Stimulated activated CD8-positive, alpha-beta memory T cell treated with anti-CD3 and anti-CD28 coated beads, Interleukin-2, amount 100 ng/mL, for 48 hours (primary cell): ENCODE measurements around the gene INPP4A.
A peak's percentile ranks its signal among the peaks of the same experiment; 100 is the strongest.

Experiments
- DNase-seq, 2 donors: peaks; one replicate each; pipeline ENCODE4 v3.0.0-alpha.2; 2020; ENCODE audit warnings: low read depth in 2 of 2

The INPP4A gene

DNA sequence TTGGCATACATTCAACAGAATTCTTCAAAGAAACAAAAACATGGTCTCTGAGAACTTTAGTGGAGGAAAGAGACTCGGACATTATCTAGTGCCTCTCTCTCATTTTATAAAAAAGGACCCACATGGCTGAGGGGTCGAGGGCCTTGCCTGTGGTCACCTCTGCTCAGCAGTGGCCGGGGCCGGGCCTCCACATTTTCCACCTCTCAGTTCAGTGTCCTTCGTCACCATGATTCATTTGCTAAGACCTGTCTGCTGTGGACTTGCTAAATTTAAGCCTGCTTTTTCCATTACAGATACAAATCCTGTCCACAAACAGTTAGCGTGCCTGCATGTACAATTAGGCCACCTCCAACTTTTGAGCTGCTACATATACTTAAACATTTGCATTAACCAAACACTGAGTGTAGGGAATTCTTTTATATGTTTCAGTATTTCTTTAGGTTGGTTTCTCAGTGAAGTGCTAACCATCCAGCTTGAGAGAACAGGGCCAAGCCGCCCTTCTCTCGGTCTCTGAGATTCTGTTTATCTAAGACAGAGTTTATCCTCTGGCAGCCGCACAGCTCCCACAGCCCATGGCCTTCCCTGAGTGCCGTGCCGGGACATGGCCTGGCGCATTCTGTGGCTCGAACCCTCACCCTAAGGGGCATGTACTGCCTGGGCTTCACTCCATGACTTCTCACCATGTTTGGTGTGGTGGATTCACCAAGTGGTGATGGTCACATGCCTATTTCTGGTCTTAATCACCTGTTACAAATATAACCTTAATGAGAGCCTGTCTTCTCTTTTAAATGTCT, 117.4 kb downstream of the INPP4A start:
- DNase-seq: no peak

DNA sequence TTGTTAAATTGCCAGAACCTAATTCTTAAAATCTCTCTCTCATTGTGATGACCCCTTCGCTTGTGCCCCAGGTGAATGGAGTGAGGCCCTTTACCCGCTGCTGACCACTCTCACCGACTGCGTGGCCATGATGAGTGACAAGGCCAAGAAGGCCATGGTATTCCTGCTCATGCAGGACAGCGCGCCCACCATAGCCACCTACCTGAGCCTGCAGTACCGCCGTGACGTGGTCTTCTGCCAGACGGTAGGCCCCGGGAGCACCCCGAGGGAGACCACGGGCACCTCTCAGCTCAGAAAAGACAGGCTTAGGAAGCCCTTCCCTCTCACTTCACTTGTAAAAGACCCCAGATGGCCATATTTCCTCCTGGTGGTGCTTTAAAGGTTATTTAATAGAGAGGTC, 118.7 kb downstream of the INPP4A start:
- no peak for DNase-seq

GRCh38 chr2:98564541-98565132, 120.0 kb downstream of the INPP4A start:
- no peak for DNase-seq

GRCh38 chr2:98565286-98565860, 120.7 kb downstream of the INPP4A start:
- no peak for DNase-seq

- no peak for DNase-seq
Measured at GRCh38 chr2:98565941-98566340, 121.3 kb downstream of the INPP4A start.

DNA sequence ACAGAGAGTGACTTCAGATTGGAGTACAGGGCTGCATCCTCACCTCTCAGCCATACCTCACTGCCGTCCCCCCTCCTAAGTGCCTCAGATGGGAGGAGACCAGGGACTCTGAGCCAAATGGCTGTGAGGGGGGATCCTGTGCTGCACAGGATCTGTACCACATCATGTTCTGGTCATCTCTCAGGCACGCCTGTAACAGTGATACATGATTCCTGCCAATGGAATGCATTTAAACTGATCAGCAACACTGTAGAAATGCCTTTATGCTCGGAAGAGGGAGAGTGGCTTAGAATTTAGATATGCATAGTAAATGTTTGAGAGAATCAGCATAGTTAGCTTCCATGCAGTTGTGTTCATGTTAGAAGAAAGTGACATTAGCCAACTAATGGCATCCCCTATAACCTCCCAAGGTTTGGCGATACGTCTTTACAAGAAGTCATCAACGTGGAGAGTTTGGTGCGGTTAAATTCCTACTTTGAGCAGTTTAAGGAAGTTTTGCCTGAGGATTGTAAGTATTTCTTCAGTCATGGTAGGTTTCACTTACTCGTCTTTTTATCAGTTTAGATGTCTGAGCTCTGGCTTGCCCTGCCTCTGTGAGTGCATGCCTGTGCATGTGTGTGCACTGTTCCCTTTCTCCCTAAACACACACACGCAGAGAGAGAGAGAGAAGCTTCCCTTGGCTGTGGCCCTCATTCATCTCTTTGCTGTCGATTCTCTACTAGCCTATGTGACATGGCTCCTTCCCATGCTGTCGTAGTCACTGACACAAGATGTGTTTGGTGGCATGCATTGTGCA, 123.7 kb downstream of the INPP4A start:
- no peak for DNase-seq

GRCh38 chr2:98569197-98569793, 124.6 kb downstream of the INPP4A start:
- peak; percentile 65 to 67 for DNase-seq

GRCh38 chr2:98569915-98570314, 125.3 kb downstream of the INPP4A start:
- DNase-seq: no peak

- no peak for DNase-seq
Measured at GRCh38 chr2:98570356-98570755, 125.7 kb downstream of the INPP4A start.

- no peak for DNase-seq
Measured at GRCh38 chr2:98571121-98571701, 126.6 kb downstream of the INPP4A start.

DNA sequence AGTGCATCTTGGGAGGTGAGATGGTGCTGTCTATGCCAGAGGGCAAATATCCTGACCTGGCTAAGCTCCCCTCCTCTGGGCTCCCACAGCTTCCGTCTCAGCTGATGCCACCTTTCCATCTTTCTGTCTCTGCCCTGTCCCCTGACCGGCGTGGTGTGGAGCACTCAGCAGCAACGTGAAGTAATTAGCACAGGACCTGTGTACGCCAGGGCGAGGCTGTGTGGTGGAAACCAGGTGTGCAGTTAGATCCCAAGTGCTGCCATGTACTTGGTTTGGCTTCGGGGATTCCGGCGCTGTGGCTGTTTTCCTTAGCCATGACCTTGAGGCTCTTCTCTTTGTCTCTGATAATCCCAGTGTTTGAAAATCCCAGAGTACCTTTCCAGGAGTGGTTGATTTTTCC, 127.1 kb downstream of the INPP4A start:
- DNase-seq: no peak

GRCh38 chr2:98572211-98572610, 127.6 kb downstream of the INPP4A start:
- DNase-seq: no peak

GRCh38 chr2:98572676-98573075, 128.0 kb downstream of the INPP4A start:
- no peak for DNase-seq

DNA sequence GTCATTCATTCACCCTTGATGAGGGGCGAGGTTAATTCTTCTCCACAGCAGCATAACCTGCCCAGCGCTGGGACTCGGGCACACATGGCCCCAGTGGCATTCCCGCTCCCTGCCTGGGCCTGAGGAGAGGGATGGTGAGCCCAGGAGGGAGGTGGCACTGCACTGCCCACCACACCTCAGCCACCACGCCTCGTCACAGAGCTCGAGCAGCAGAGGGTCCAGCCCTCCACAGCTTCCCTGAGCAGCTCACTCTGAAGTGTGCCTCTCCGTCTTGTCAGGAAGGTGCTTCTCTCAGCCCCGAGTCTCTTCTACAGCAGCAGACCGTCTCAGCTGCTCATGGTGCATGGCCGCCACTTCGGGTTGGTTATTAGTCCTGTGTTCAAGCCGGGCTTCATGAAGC, 128.8 kb downstream of the INPP4A start:
- no peak for DNase-seq

DNA sequence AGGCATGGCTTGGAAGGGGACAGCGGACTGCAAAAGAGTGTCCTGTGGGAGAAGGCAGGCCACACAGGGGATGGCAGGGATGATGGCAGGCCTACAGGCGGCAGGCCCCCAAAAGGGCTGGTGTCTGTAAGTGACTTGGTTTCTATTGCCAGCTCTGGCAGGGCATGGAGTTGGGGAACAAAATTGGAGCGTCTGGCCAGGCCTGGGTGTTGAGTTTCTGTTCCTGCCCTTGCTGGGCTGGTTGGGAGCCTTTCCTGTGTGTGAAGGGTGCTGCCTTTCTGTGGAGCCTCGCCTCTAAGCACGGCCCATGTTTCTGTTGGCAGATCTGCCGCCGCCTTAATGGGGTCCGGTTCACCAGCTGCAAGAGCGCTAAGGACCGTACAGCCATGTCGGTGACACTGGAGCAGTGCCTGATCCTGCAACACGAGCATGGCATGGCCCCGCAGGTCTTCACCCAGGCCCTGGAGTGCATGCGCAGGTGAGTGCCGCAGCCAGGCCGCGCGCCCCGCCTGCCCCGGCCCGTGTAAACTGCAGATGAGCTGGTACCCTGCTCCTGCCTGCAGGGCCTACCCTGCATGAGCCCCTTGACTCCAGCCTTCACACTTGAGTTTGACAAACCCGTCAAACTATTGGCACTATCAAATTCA, 132.1 kb downstream of the INPP4A start:
- DNase-seq: no peak

DNA sequence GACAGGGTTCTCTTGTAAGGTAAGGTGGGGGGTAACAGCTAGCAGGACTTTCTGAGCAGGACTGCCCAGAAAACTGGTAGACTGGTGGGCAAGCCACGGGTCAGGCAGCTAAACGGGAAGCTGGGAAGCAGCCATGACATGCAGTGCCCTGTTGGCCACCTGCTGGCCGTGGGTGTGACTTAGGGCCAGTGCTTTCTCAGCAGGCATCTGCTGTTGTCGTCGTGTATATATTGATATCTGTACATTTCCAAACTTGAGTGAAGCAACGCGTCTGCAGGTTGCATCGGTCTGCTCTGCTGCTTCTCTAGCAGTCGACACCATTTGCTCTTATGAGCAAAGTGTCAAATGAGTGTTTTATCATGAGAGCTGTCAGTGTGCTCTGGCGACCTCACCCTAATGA, 132.7 kb downstream of the INPP4A start:
- DNase-seq: no peak

- no peak for DNase-seq
Measured at GRCh38 chr2:98578231-98578630, 133.6 kb downstream of the INPP4A start.

DNA sequence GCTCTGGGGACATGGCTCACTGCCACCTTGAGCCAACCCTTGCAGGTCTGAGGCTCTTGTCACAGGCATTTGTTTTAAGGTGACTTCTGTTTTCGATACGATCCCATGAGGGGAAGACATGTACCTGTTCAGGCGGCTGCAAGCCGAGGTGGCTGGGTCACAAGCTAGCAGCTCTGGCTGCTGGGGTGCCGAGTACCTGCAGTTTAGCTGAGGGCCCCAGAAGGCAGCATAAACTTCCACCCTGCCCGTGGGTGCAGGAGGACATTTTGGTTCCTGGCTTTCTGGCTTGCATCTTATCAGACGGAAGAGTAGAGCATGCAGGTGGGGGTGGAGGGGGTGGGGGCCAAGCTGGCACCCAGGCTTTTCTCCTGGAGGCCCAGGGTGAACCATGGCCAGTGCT, 135.3 kb downstream of the INPP4A start:
- no peak for DNase-seq

DNA sequence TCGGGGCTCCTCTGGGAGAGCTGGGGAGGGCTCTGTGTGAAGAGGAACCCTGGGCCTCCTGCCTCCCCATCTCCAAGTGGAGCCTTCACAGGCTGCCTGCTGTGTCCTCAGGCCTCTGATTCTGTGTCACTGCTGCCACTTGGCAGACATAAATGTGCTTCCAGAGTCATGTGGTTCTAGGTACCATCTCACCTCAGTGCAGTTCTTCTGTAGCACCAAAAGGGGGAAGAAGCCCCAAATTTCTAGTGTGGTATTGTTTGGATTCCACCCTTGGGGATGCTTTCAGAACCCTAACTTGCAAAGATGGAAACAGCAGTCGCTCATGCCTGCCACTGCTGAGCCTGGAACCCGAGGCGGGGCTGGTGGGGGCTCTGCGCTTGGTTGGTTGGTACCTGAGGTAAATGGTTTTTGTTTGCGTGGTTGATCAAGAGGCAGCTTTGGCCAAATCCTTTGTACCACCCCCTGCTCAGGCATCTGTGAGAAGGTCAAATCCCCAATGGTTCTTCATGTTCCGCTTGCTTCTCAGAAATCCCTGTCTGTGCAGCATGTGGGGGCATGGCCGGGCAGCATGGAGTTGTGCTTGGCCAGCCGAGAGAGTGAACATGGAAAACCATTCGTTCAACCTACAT, 136.1 kb downstream of the INPP4A start:
- DNase-seq: no peak

DNA sequence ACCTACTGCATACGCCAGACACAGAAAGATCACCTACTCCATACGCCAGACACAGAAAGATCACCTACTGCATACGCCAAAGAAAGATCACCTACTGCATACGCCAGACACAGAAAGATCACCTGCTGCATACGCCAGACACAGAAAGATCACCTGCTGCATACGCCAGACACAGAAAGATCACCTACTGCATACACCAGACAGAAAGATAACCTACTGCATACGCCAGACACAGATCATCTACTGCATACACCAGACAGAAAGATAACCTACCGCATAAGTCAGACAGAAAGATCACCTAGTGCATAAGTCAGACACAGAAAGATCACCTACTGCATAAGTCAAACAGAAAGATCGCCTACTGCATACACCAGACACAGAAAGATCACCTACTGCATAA, 137.9 kb downstream of the INPP4A start:
- no peak for DNase-seq

DNA sequence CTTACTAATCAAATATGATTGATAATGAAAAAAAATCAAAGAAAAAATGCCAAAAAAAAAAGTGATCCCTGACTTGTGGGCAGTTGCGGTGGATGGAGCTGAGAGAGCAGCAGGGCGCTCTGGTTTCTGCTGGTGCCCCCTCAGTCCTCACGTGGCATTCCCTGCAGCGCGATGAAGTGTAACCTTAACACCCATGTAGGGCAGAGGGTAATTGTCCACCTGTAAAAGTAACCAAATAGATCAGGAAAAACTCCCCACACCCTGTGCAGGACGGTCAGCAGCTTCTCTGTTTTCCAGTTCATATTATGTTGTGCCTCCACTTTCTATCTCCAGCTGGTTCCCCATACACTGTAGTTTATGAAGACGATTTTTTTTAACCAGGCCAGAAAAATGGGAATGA, 138.6 kb downstream of the INPP4A start:
- DNase-seq: no peak
